Measurements from ENCODE around the gene CORT. TPM values are rescaled to one million over a fixed set of nuclear protein-coding genes. Genes with fewer than 3 reads are reported as not detected.
"Not testable (repeated sequence)": the region's sequence is repeated elsewhere in the genome, so short reads cannot be mapped to it uniquely, and the experiment has no call there.

The CORT gene
- total and polyA plus RNA-seq, 2 donors (not counting 1 experiment from before 2014, with no cell fraction given) = 0.52 TPM; not detected in 1

DNA sequence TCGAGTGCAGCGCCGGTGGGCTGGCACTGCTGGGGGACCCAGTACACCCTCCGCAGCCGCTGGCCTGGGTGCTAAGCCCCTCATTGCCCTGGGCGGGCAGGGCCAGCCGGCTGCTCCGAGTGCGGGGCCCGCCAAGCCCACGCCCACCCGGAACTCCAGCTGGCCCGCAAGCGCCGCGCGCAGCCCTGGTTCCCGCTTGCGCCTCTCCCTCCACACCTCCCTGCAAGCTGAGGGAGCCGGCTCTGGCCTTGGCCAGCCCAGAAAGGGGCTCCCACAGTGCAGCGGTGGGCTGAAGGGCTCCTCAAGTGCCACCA, 23.3 kb upstream of the CORT start:
- peaks cover 20% of the 10 kb centered on the region for H3K4me1 Mint-ChIP-seq
- DNase-seq; H3K27me3 ChIP-seq (replicated peaks in 1 of 4; ENCODE audit: control extremely low read depth in 1 of 4, control insufficient read depth in 3 of 4, insufficient read depth in 4 of 4, low read length in 3 of 4); H3K4me3 ChIP-seq (ENCODE audit: control extremely low read depth in 1 of 5, extremely low read depth in 1 of 5, insufficient read depth in 1 of 5, low read depth in 2 of 5, low read length in 4 of 5); H3K9ac ChIP-seq (ENCODE audit: low read length); intact Hi-C loops (cut with micrococcal nuclease); H3K9me3 ChIP-seq (ENCODE audit: control extremely low read depth in 1 of 3, control insufficient read depth in 2 of 3, insufficient read depth in 1 of 3, low read length in 2 of 3); POLR2A ChIA-PET; H3K27ac ChIP-seq (ENCODE audit: low read length in 2 of 2); H3K27me3 Mint-ChIP-seq; H3K4me3 Mint-ChIP-seq; H4K20me1 ChIP-seq (ENCODE audit: control insufficient read depth, insufficient read depth, low read length, poor library complexity, severe bottlenecking); H3K9me3 Mint-ChIP-seq (ENCODE audit: insufficient read depth); H2AFZ ChIP-seq (ENCODE audit: insufficient read depth, low read depth, low read length, poor library complexity, severe bottlenecking); H3K27ac Mint-ChIP-seq; ATAC-seq (ENCODE audit: low read depth); H3K36me3 ChIP-seq (replicated peaks in 1 of 2; ENCODE audit: control extremely low read depth in 1 of 2, control insufficient read depth in 1 of 2, extremely low read depth in 1 of 2, insufficient read depth in 2 of 2, low read length in 1 of 2); H3K79me2 ChIP-seq (ENCODE audit: control insufficient read depth, insufficient read depth, low read length); H3K4me2 ChIP-seq (replicated peaks; ENCODE audit: low read depth, low read length, poor library complexity, severe bottlenecking): not testable (repeated sequence)
- 99% methylated on average over 14 of the region's 21 CpGs for WGBS (ENCODE audit: insufficient coverage)
- H3K4me1 ChIP-seq (ENCODE audit: control insufficient read depth in 2 of 2, insufficient read depth in 2 of 2, low read length in 2 of 2) = peaks cover 11 to 21% of the 10 kb centered on the region in 2 donors
- CTCF ChIA-PET = interaction anchor here (0.8 kb wide), 1 partner anchor 212 kb away, joined by 3 read pairs; no protein-coding TSS in a partner anchor

- Mint-ChIP-seq H3K4me3 (peak overlapping the region; percentile 96), H3K27ac (no peak overlapping the region), H3K27me3 (no peaks in the 10 kb centered on the region), H3K4me1 (peaks cover 30% of the 10 kb centered on the region), H3K9me3 (ENCODE audit: insufficient read depth) (no peaks in the 10 kb centered on the region)
- ChIA-PET POLR2A (interaction anchor here (2.2 kb wide), 1 partner anchor 219 kb away, joined by 7 read pairs; the partner anchor contains the start of gene KIF1B), CTCF (interaction anchor here (1.0 to 3.3 kb wide), 16 partner anchors 8 to 814 kb away, joined by 3 to 51 read pairs (median 6); partner anchors contain the start of genes KIF1B and PGD)
- no peak overlapping the region for H2AFZ ChIP-seq (ENCODE audit: insufficient read depth, low read depth, low read length, poor library complexity, severe bottlenecking)
- intact Hi-C loops (cut with micrococcal nuclease) = no loop called here
- H3K9me3 ChIP-seq (ENCODE audit: control extremely low read depth in 1 of 3, control insufficient read depth in 2 of 3, insufficient read depth in 1 of 3, low read length in 2 of 3) = peaks cover 0 to 3% (median 0%) of the 10 kb centered on the region in 3 donors
- H3K27me3 ChIP-seq (replicated peaks in 1 of 4; ENCODE audit: control extremely low read depth in 1 of 4, control insufficient read depth in 3 of 4, insufficient read depth in 4 of 4, low read length in 3 of 4) = no peaks in the 10 kb centered on the region
- TF ChIP-seq EZH2 (IDR thresholded peaks at IDR 0.05; ENCODE audit: borderline replicate concordance, insufficient read depth, low read depth, low read length, poor library complexity, severe bottlenecking) = no peak
- no peak for TF ChIP-seq CTCF (IDR thresholded peaks at IDR 0.05)
- WGBS (ENCODE audit: insufficient coverage) = 90% methylated on average over 5 of the region's 5 CpGs
- H3K4me1 ChIP-seq (ENCODE audit: control insufficient read depth in 2 of 2, insufficient read depth in 2 of 2, low read length in 2 of 2) = peaks cover 11 to 30% of the 10 kb centered on the region in 2 donors
- no peaks in the 10 kb centered on the region for H4K20me1 ChIP-seq (ENCODE audit: control insufficient read depth, insufficient read depth, low read length, poor library complexity, severe bottlenecking)
- no peak overlapping the region for H3K4me2 ChIP-seq (replicated peaks; ENCODE audit: low read depth, low read length, poor library complexity, severe bottlenecking)
- H3K4me3 ChIP-seq (ENCODE audit: control extremely low read depth in 1 of 5, extremely low read depth in 1 of 5, insufficient read depth in 1 of 5, low read depth in 2 of 5, low read length in 4 of 5) = no peak overlapping the region
- H3K36me3 ChIP-seq (replicated peaks in 1 of 2; ENCODE audit: control extremely low read depth in 1 of 2, control insufficient read depth in 1 of 2, extremely low read depth in 1 of 2, insufficient read depth in 2 of 2, low read length in 1 of 2) = no peaks in the 10 kb centered on the region
- H3K79me2 ChIP-seq (ENCODE audit: control insufficient read depth, insufficient read depth, low read length) = peaks cover 10% of the 10 kb centered on the region
- ATAC-seq (ENCODE audit: low read depth) (no peak), DNase-seq (peak; percentile 18)
- H3K27ac ChIP-seq (ENCODE audit: low read length in 2 of 2) = no peak overlapping the region
- H3K9ac ChIP-seq (ENCODE audit: low read length) = no peak overlapping the region
These were observed 20.8 kb upstream of the CORT start for GRCh38 chr1:10428984-10429383.

All from B cell (primary cell).